A673 (cell line): Measurements from ENCODE around the gene GZMM. TPM values are rescaled to one million over a fixed set of nuclear protein-coding genes. Genes with fewer than 3 reads are reported as not detected.

Experiments
- BruUV-seq: library from RNA; stranded (reverse); fragments of 400-500 nt; replicated peaks from 2 replicates; lab custom pipeline; 2021; lab: Mats Ljungman, UMichigan
- CTCF ChIA-PET: fragments of 300-600 bp; sonication (Branson Sonifier 250); formaldehyde crosslinking; loops from one replicate; lab custom pipeline; 2022; ENCODE audit warnings: antibody characterized with exemption; lab: Charles Lee
- POLR2A ChIA-PET: fragments of 300-600 bp; sonication (Branson Sonifier 250); formaldehyde crosslinking; loops from one replicate; lab custom pipeline; 2022; ENCODE audit warnings: antibody characterized with exemption; ENCODE audit not compliant: low non-redundant PET; lab: Charles Lee
- DNase-seq: peaks from one replicate; pipeline ENCODE4 v3.0.0-alpha.2; 2015; ENCODE audit warnings: low spot score
- H3K27ac ChIP-seq: fragments of 200-600 bp; sonication (generic); 2 replicates; pipeline ENCODE4 v1.5.1; 2016; ENCODE audit warnings: mixed run types, low read depth, mild to moderate bottlenecking, mixed read lengths, antibody characterized with exemption, low read length; ENCODE audit not compliant: poor library complexity, severe bottlenecking
- H3K27me3 ChIP-seq: fragments of 200-600 bp; sonication (generic); replicated peaks from 2 replicates; pipeline ENCODE4 v1.6.1; 2017; ENCODE audit warnings: mixed run types, low read depth, mild to moderate bottlenecking, mixed read lengths, antibody characterized with exemption, low read length; ENCODE audit not compliant: insufficient read depth, poor library complexity
- H3K36me3 ChIP-seq: fragments of 200-600 bp; sonication (generic); 2 replicates; pipeline ENCODE4 v1.6.1; 2016; ENCODE audit warnings: mixed run types, mild to moderate bottlenecking, mixed read lengths, antibody characterized with exemption, low read length; ENCODE audit not compliant: insufficient read depth, poor library complexity, severe bottlenecking
- H3K4me1 ChIP-seq: fragments of 200-600 bp; sonication (generic); 2 replicates; pipeline ENCODE4 v1.6.1; 2017; ENCODE audit warnings: mixed run types, mild to moderate bottlenecking, mixed read lengths, antibody characterized with exemption, low read length; ENCODE audit not compliant: insufficient read depth, poor library complexity, severe bottlenecking
- H3K4me3 ChIP-seq: fragments of 200-600 bp; sonication (generic); 2 replicates; pipeline ENCODE4 v1.5.1; 2016; ENCODE audit warnings: low read depth, mixed run types, mild to moderate bottlenecking, mixed read lengths, low read length; ENCODE audit not compliant: poor library complexity, severe bottlenecking
- H3K9me3 ChIP-seq: fragments of 200-600 bp; sonication (generic); 2 replicates; pipeline ENCODE4 v1.6.1; 2016; ENCODE audit warnings: mixed run types, low read depth, mild to moderate bottlenecking, mixed read lengths, antibody characterized with exemption, low read length; ENCODE audit not compliant: poor library complexity, severe bottlenecking
- CTCF ChIP-seq: fragments of 300-800, 200-600 bp; sonication (generic); conservative IDR thresholded peaks from 2 replicates; pipeline ENCODE4 v1.5.1; 2017; ENCODE audit warnings: low read depth, mild to moderate bottlenecking, antibody characterized with exemption, low read length, moderate library complexity, mixed read lengths
- EZH2 ChIP-seq: fragments of 200-600 bp; sonication (generic); IDR thresholded peaks from 2 replicates; pipeline ENCODE4 v1.6.1; 2017; ENCODE audit warnings: borderline replicate concordance, low read depth, mild to moderate bottlenecking, mixed read lengths, antibody characterized with exemption, low read length; ENCODE audit not compliant: poor library complexity, severe bottlenecking
- intact Hi-C: fragments of 100-400 bp; cut with micrococcal nuclease; formaldehyde crosslinking; loops from one replicate; pipeline ENCODE4 v1.10.0; 2022; ENCODE audit not compliant: unreplicated experiment
- total RNA-seq: library from RNA; stranded (reverse); gene quantifications from 2 replicates; pipeline ENCODE4 v1.2.3, GENCODE V29; 2021

The GZMM gene
- total RNA-seq, 1 experiment from 2014 or later: 2.5 TPM

GRCh38 chr19:585551-586110, 41.8 kb downstream of the GZMM start:
- peak overlapping the region; percentile 50 for H3K27ac ChIP-seq
- intact Hi-C loops: loop anchor here (5.0 kb wide), 2 partner anchors 42 to 147 kb away; no protein-coding TSS in a partner anchor
- POLR2A ChIA-PET: interaction anchor here (0.6 kb wide), 1 partner anchor 95 kb away, joined by 3 read pairs; no protein-coding TSS in a partner anchor

GRCh38 chr19:588093-588740, 44.4 kb downstream of the GZMM start:
- intact Hi-C loops: loop anchor here (5.0 kb wide), 2 partner anchors 39 to 144 kb away; no protein-coding TSS in a partner anchor

More at GRCh38 chr19:585551-586110, 41.8 kb downstream of the GZMM start:
- TF ChIP-seq EZH2 (no peak), CTCF (no peak)
- no peaks in the 10 kb centered on the region for H3K27me3 ChIP-seq
- H3K36me3 ChIP-seq: peaks cover 29% of the 10 kb centered on the region
- no peaks in the 10 kb centered on the region for H3K9me3 ChIP-seq
- no TSS peak for BruUV-seq
- CTCF ChIA-PET: interaction anchor here (0.6 to 0.7 kb wide), 2 partner anchors 64 to 294 kb away, joined by 3 read pairs; no protein-coding TSS in a partner anchor
- no peak for DNase-seq
- H3K4me1 ChIP-seq: peaks cover 16% of the 10 kb centered on the region
- H3K4me3 ChIP-seq: no peak overlapping the region

More at GRCh38 chr19:588093-588740, 44.4 kb downstream of the GZMM start:
- TF ChIP-seq CTCF (peak; percentile 88), EZH2 (no peak)
- POLR2A ChIA-PET: no interaction called here
- CTCF ChIA-PET: no interaction called here
- peaks cover 23% of the 10 kb centered on the region for H3K4me1 ChIP-seq
- peak overlapping the region; percentile 18 for H3K4me3 ChIP-seq
- H3K36me3 ChIP-seq: peaks cover 8% of the 10 kb centered on the region
- no peaks in the 10 kb centered on the region for H3K27me3 ChIP-seq
- no peaks in the 10 kb centered on the region for H3K9me3 ChIP-seq
- H3K27ac ChIP-seq: peak overlapping the region; percentile 49
- DNase-seq: peak; percentile 97
- BruUV-seq: no TSS peak
